GM12878 (cell line): ENCODE measurements around the gene RASAL1. TPM values are rescaled to one million over a fixed set of nuclear protein-coding genes. Genes with fewer than 3 reads are reported as not detected.

Experiments
- ATAC-seq: fragments of 200-7000 bp; cut with Tn5 transposase; 3 replicates; pipeline ENCODE4 v1.9.1; 2020; ENCODE audit warnings: mild to moderate bottlenecking, moderate library complexity
- BruUV-seq: library from RNA; stranded (reverse); fragments of 400-500 nt; replicated peaks from 2 replicates; lab custom pipeline; 2021; lab: Mats Ljungman, UMichigan
- CTCF ChIA-PET: fragments of 300-600 bp; sonication (Branson Sonifier 250); formaldehyde crosslinking; extraction: SDS; loops from one replicate; lab custom pipeline; 2021; ENCODE audit warnings: inconsistent platforms; lab: Yijun Ruan, JAX
- POLR2A ChIA-PET: fragments of 350-600 bp; formaldehyde crosslinking; extraction: SDS; loops from one replicate; lab custom pipeline; 2021; ENCODE audit warnings: inconsistent platforms; lab: Charles Lee
- RAD21 ChIA-PET: fragments of 300-600 bp; sonication (Branson Sonifier 250); formaldehyde crosslinking; loops from one replicate; lab custom pipeline; 2023; ENCODE audit warnings: antibody characterized with exemption; ENCODE audit not compliant: unreplicated experiment; lab: Charles Lee
- SMC1A ChIA-PET: fragments of 300-600 bp; sonication (Branson Sonifier 250); formaldehyde crosslinking; loops from one replicate; lab custom pipeline; 2023; ENCODE audit not compliant: unreplicated experiment, uncharacterized antibody; lab: Charles Lee
- DNase-seq: peaks from one replicate; pipeline ENCODE4 v3.0.0-alpha.2; 2011; ENCODE audit warnings: low read depth, low spot score
- FAIRE-seq: peaks from 3 replicates; lab custom pipeline; 2011; peaks lifted over from hg19 to GRCh38; lab: Jason Lieb, UNC
- H2AFZ ChIP-seq: 2 replicates; pipeline ENCODE4 v1.6.0; 2011; ENCODE audit warnings: low read depth, low read length, control low read depth; ENCODE audit not compliant: control insufficient read depth
- H3K27ac ChIP-seq: 2 replicates; pipeline ENCODE4 v1.5.1; 2011; ENCODE audit warnings: control low read depth; ENCODE audit not compliant: control insufficient read depth, insufficient read depth
- H3K27me3 ChIP-seq, 2 experiments: replicated peaks in 1 of 2; 2 replicates each; pipeline versions ENCODE4 v1.6.0 to v1.6.1; 2011; ENCODE audit warnings: low read length in 1 of 2; ENCODE audit not compliant: control insufficient read depth in 2 of 2, insufficient read depth in 2 of 2
- H3K36me3 ChIP-seq, 2 experiments: 2 replicates each; pipeline ENCODE4 v1.5.1; 2011; ENCODE audit warnings: low read length in 1 of 2; ENCODE audit not compliant: control insufficient read depth in 2 of 2, insufficient read depth in 2 of 2
- H3K4me1 ChIP-seq: 2 replicates; pipeline ENCODE4 v1.6.1; 2011; ENCODE audit warnings: mild to moderate bottlenecking, low read length, moderate library complexity, mixed read lengths; ENCODE audit not compliant: control insufficient read depth, insufficient read depth
- H3K4me2 ChIP-seq: 2 replicates; pipeline ENCODE4 v1.6.0; 2011; ENCODE audit warnings: control low read depth; ENCODE audit not compliant: control insufficient read depth, insufficient read depth
- H3K4me3 ChIP-seq: fragments of 200-600 bp; sonication (generic); 2 replicates; pipeline ENCODE4 v1.5.1; 2016
- H3K79me2 ChIP-seq: 2 replicates; pipeline ENCODE4 v1.6.0; 2011; ENCODE audit warnings: low read length; ENCODE audit not compliant: control insufficient read depth, insufficient read depth
- H3K9ac ChIP-seq: 2 replicates; pipeline ENCODE4 v1.8.0; 2011; ENCODE audit warnings: low read length, control low read depth, mixed read lengths; ENCODE audit not compliant: control insufficient read depth, insufficient read depth
- H3K9me3 ChIP-seq: replicated peaks from 3 replicates; pipeline ENCODE4 v1.5.1; 2011; ENCODE audit warnings: mild to moderate bottlenecking, low read length; ENCODE audit not compliant: control insufficient read depth, insufficient read depth
- H4K20me1 ChIP-seq: 2 replicates; pipeline ENCODE4 v1.6.0; 2011; ENCODE audit not compliant: control insufficient read depth, insufficient read depth
- BHLHE40 ChIP-seq, 2 experiments: fragments of 450-650 bp in 1 of 2; IDR thresholded peaks; 2 replicates each; pipeline ENCODE4 v1.6.1; 2011 to 2017; ENCODE audit warnings: low read depth in 2 of 2, borderline replicate concordance in 1 of 2, improper control_type of control experiment in 1 of 2, low read length in 1 of 2, mild to moderate bottlenecking in 1 of 2
- BMI1 ChIP-seq: fragments of 450-650 bp; IDR thresholded peaks from 2 replicates; pipeline ENCODE4 v1.6.1; 2016; ENCODE audit warnings: mild to moderate bottlenecking, moderate library complexity, borderline replicate concordance
- CBX5 ChIP-seq: sonication (generic); IDR thresholded peaks from 2 replicates; pipeline ENCODE4 v1.6.1; 2016; ENCODE audit warnings: low read depth, moderate library complexity, mild to moderate bottlenecking, inconsistent platforms
- CREM ChIP-seq: IDR thresholded peaks from 2 replicates; pipeline ENCODE4 v1.6.1; 2014; ENCODE audit warnings: antibody characterized with exemption, low read depth
- EED ChIP-seq: sonication (generic); IDR thresholded peaks from 2 replicates; pipeline ENCODE4 v1.6.1; 2016; ENCODE audit warnings: antibody characterized with exemption, low read depth
- EZH2 ChIP-seq: IDR thresholded peaks from 2 replicates; pipeline ENCODE4 v1.6.1; 2012; ENCODE audit warnings: low read depth, mild to moderate bottlenecking, control low read depth, inconsistent platforms, low read length, borderline replicate concordance; ENCODE audit not compliant: control insufficient read depth
- HDGF ChIP-seq: fragments of 450-650 bp; IDR thresholded peaks from 2 replicates; pipeline ENCODE4 v1.6.1; 2016; ENCODE audit warnings: antibody characterized with exemption
- JUNB ChIP-seq: IDR thresholded peaks from 2 replicates; pipeline ENCODE4 v1.6.1; 2016; ENCODE audit warnings: antibody characterized with exemption, mild to moderate bottlenecking
- NFXL1 ChIP-seq: fragments of 450-650 bp; IDR thresholded peaks from 2 replicates; pipeline ENCODE4 v1.6.1; 2017; ENCODE audit warnings: antibody characterized with exemption, mild to moderate bottlenecking, borderline replicate concordance
- NR2C1 ChIP-seq: fragments of 450-650 bp; IDR thresholded peaks from 2 replicates; pipeline ENCODE4 v1.6.1; 2017; ENCODE audit warnings: antibody characterized with exemption, mild to moderate bottlenecking, moderate library complexity
- NRF1 ChIP-seq: conservative IDR thresholded peaks from 2 replicates; pipeline ENCODE4 v1.6.1; 2011; ENCODE audit warnings: mild to moderate bottlenecking, low read depth, low read length, improper control_type of control experiment
- PML ChIP-seq: IDR thresholded peaks from 2 replicates; pipeline ENCODE4 v1.6.1; 2012; ENCODE audit warnings: low read length, inconsistent platforms
- POU2F2 ChIP-seq: IDR thresholded peaks from 3 replicates; pipeline ENCODE4 v1.6.1; 2011; ENCODE audit warnings: low read depth, mild to moderate bottlenecking, low read length, borderline replicate concordance
- RFX5 ChIP-seq: IDR thresholded peaks from 2 replicates; pipeline ENCODE4 v1.6.1; 2011; ENCODE audit warnings: low read depth, low read length, improper control_type of control experiment
- SMARCA5 ChIP-seq: fragments of 450-650 bp; IDR thresholded peaks from 2 replicates; pipeline ENCODE4 v1.6.1; 2017; ENCODE audit warnings: mild to moderate bottlenecking
- SUZ12 ChIP-seq: fragments of 200-600 bp; sonication (generic); IDR thresholded peaks from one replicate; pipeline ENCODE4 v1.6.1; 2018; ENCODE audit warnings: antibody characterized with exemption, mild to moderate bottlenecking; ENCODE audit not compliant: unreplicated experiment
- WRNIP1 ChIP-seq: IDR thresholded peaks from 2 replicates; pipeline ENCODE4 v1.6.1; 2011; ENCODE audit warnings: low read depth, low read length, improper control_type of control experiment, borderline replicate concordance
- WGBS: methylation state at CpG from one replicate; pipeline ENCODE4 v1.1.6; 2016; ENCODE audit warnings: low lambda C conversion rate; ENCODE audit not compliant: insufficient replicate concordance, insufficient coverage; ENCODE audit errors: missing lambda C conversion rate; 5-methylcytosine and 5-hydroxymethylcytosine counted together
- in situ Hi-C: fragments of 300-500 bp; cut with MboI; formaldehyde crosslinking; loops from 9 replicates; pipeline ENCODE4 v1.14.3; 2018; ENCODE audit warnings: mixed read lengths
- intact Hi-C: fragments of 100-400 bp; cut with micrococcal nuclease; formaldehyde crosslinking; loops from one replicate; pipeline ENCODE4 v1.14.2; 2022; ENCODE audit not compliant: unreplicated experiment
- polyA plus RNA-seq, 11 experiments: library from polyadenylated mRNA; depleted of rRNA in 4 of 11; unstranded in 6 of 11; stranded (reverse) in 5 of 11; fragments of >200 nt; fragmentation: Nextera tagmentation in 4 of 11; fragmentation: Illumina TruSeq in 1 of 11; extraction: Ambion mirVana in 4 of 11; extraction: Trizol in 1 of 11; gene quantifications; 1 replicate in 1 of 11; 2 replicates in 10 of 11; pipeline versions ENCODE4 v1.2.1 to v1.2.3, GENCODE V29; 2011 to 2016; ENCODE audit warnings: inconsistent platforms in 2 of 11, missing spikeins in 2 of 11, low read depth in 1 of 11
- total RNA-seq, 4 experiments: library from RNA; depleted of rRNA in 3 of 4; stranded (reverse); fragments of >200 nt in 3 of 4; fragmentation: Illumina TruSeq in 1 of 4; extraction: Trizol in 1 of 4; gene quantifications; 2 replicates each; pipeline versions ENCODE4 v1.2.1 to v1.2.3, GENCODE V29; 2013 to 2021
- TF ChIP-seq, protein P1 (sequence below): IDR thresholded peaks from 2 replicates; pipeline ENCODE4 v1.6.1; 2011; ENCODE audit warnings: mild to moderate bottlenecking, low read depth, low read length, moderate library complexity; ENCODE audit not compliant: insufficient replicate concordance
- TF ChIP-seq, protein P2 (sequence below): fragments of 450-650 bp; formaldehyde crosslinking; IDR thresholded peaks from 2 replicates; pipeline ENCODE4 v1.5.0; 2022; ENCODE audit warnings: mild to moderate bottlenecking, missing genetic modification characterization
- TF ChIP-seq, protein P3 (sequence below): IDR thresholded peaks from 2 replicates; pipeline ENCODE4 v1.6.1; 2012; ENCODE audit warnings: low read length, inconsistent platforms

The RASAL1 gene
- total and polyA plus RNA-seq, 10 of the 15 experiments (the other 5 are each of a cell fraction or from before 2014, with no cell fraction given) = 0.12 to 1.0 (median 0.52) TPM; not detected in 6

DNA sequence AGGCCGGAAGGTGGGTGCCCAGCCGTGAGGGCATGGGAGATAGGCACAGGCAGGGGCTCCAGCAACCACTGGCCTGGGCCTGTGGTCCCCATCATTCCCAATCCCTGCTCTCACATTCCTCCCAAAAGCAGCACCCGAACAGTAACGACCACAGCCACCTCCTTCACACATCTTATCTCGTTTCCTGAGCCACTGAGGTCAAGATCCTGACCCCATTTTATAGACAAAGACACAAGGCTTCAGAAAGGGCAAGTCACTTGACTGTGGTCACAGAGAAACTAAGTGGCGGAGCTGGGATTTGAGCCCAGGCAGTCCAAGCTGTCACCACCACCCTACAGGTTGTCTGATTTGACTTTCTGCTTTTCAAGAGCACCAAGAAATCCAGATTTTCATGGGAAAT is 40.2 kb downstream of the RASAL1 start:
- Histone ChIP-seq H2AFZ (no peak overlapping the region), H4K20me1 (no peaks in the 10 kb centered on the region), H3K9me3 (no peaks in the 10 kb centered on the region), H3K4me3 (no peak overlapping the region), H3K27ac (no peak overlapping the region), H3K9ac (no peak overlapping the region), H3K27me3 (no peaks in the 10 kb centered on the region), H3K4me1 (peaks cover 20% of the 10 kb centered on the region), H3K4me2 (no peak overlapping the region), H3K36me3 (no peaks in the 10 kb centered on the region), H3K79me2 (no peaks in the 10 kb centered on the region)
- no TSS peak for BruUV-seq
- FAIRE-seq (no peak), ATAC-seq (no peak), DNase-seq (no peak)
- SMC1A ChIA-PET = interaction anchor here (16.1 kb wide), 1 partner anchor 40 kb away, joined by 416 read pairs; the partner anchor contains the start of gene DTX1
- RAD21 ChIA-PET = interaction anchor here (6.2 kb wide), 1 partner anchor 46 kb away, joined by 50 read pairs; no protein-coding TSS in a partner anchor
- TF ChIP-seq, protein P1, sequence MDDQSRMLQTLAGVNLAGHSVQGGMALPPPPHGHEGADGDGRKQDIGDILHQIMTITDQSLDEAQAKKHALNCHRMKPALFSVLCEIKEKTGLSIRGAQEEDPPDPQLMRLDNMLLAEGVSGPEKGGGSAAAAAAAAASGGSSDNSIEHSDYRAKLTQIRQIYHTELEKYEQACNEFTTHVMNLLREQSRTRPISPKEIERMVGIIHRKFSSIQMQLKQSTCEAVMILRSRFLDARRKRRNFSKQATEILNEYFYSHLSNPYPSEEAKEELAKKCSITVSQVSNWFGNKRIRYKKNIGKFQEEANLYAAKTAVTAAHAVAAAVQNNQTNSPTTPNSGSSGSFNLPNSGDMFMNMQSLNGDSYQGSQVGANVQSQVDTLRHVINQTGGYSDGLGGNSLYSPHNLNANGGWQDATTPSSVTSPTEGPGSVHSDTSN = no peak
- no peak for TF ChIP-seq NRF1
- TF ChIP-seq JUNB = no peak
- TF ChIP-seq NR2C1 = no peak
- no peak for TF ChIP-seq NFXL1
- no peak for TF ChIP-seq RFX5
- TF ChIP-seq SMARCA5 = no peak
- TF ChIP-seq, protein P2, sequence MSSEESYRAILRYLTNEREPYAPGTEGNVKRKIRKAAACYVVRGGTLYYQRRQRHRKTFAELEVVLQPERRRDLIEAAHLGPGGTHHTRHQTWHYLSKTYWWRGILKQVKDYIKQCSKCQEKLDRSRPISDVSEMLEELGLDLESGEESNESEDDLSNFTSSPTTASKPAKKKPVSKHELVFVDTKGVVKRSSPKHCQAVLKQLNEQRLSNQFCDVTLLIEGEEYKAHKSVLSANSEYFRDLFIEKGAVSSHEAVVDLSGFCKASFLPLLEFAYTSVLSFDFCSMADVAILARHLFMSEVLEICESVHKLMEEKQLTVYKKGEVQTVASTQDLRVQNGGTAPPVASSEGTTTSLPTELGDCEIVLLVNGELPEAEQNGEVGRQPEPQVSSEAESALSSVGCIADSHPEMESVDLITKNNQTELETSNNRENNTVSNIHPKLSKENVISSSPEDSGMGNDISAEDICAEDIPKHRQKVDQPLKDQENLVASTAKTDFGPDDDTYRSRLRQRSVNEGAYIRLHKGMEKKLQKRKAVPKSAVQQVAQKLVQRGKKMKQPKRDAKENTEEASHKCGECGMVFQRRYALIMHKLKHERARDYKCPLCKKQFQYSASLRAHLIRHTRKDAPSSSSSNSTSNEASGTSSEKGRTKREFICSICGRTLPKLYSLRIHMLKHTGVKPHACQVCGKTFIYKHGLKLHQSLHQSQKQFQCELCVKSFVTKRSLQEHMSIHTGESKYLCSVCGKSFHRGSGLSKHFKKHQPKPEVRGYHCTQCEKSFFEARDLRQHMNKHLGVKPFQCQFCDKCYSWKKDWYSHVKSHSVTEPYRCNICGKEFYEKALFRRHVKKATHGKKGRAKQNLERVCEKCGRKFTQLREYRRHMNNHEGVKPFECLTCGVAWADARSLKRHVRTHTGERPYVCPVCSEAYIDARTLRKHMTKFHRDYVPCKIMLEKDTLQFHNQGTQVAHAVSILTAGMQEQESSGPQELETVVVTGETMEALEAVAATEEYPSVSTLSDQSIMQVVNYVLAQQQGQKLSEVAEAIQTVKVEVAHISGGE = no peak
- no peak for TF ChIP-seq EED
- TF ChIP-seq WRNIP1 = no peak
- TF ChIP-seq SUZ12 = no peak
- no peak for TF ChIP-seq BMI1
- TF ChIP-seq BHLHE40 (IDR thresholded peaks at IDR 0.05; ENCODE audit: borderline replicate concordance in 1 of 2, low read depth in 2 of 2, low read length in 1 of 2) = no peak
- no peak for TF ChIP-seq HDGF
- no peak for TF ChIP-seq EZH2
- TF ChIP-seq POU2F2 = no peak
- TF ChIP-seq CREM = no peak
- TF ChIP-seq CBX5 = no peak
- TF ChIP-seq PML = no peak
- TF ChIP-seq, protein P3, sequence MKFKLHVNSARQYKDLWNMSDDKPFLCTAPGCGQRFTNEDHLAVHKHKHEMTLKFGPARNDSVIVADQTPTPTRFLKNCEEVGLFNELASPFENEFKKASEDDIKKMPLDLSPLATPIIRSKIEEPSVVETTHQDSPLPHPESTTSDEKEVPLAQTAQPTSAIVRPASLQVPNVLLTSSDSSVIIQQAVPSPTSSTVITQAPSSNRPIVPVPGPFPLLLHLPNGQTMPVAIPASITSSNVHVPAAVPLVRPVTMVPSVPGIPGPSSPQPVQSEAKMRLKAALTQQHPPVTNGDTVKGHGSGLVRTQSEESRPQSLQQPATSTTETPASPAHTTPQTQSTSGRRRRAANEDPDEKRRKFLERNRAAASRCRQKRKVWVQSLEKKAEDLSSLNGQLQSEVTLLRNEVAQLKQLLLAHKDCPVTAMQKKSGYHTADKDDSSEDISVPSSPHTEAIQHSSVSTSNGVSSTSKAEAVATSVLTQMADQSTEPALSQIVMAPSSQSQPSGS = no peak
- CTCF ChIA-PET = interaction anchor here (1.1 to 1.8 kb wide), 4 partner anchors 27 to 112 kb away, joined by 3 to 20 read pairs (median 3); no protein-coding TSS in a partner anchor
- intact Hi-C loops = loop anchor here (5.0 kb wide), 1 partner anchor 103 kb away; no protein-coding TSS in a partner anchor
- in situ Hi-C loops = loop anchor here (10.0 kb wide), 1 partner anchor 51 kb away; no protein-coding TSS in a partner anchor
- POLR2A ChIA-PET = interaction anchor here (0.6 kb wide), 1 partner anchor 11 kb away, joined by 4 read pairs; no protein-coding TSS in a partner anchor
- 20% methylated on average over 6 of the region's 6 CpGs for WGBS
